Glutamatergic neuron (in vitro differentiated cells): ENCODE measurements around the gene KRT72. TPM values are rescaled to one million over a fixed set of nuclear protein-coding genes. Genes with fewer than 3 reads are reported as not detected.

Experiments used
- DNase-seq: peaks from one replicate; pipeline ENCODE4 v3.0.0; 2022
- H3K27ac Mint-ChIP-seq: one replicate; pipeline ENCODE4 v1.8.0; 2020; ENCODE audit warnings: mild to moderate bottlenecking, mixed read lengths, inconsistent platforms; ENCODE audit not compliant: unreplicated experiment
- H3K27me3 Mint-ChIP-seq: one replicate; pipeline ENCODE4 v1.8.0; 2020; ENCODE audit warnings: mild to moderate bottlenecking, moderate library complexity, mixed read lengths, inconsistent platforms; ENCODE audit not compliant: unreplicated experiment
- H3K36me3 Mint-ChIP-seq: one replicate; pipeline ENCODE4 v1.8.0; 2020; ENCODE audit warnings: mild to moderate bottlenecking, mixed read lengths, inconsistent platforms; ENCODE audit not compliant: unreplicated experiment
- H3K4me1 Mint-ChIP-seq: one replicate; pipeline ENCODE4 v1.8.0; 2020; ENCODE audit warnings: mild to moderate bottlenecking, low read depth, mixed read lengths, inconsistent platforms; ENCODE audit not compliant: unreplicated experiment
- H3K4me3 Mint-ChIP-seq: one replicate; pipeline ENCODE4 v1.8.0; 2020; ENCODE audit warnings: mild to moderate bottlenecking, mixed read lengths, inconsistent platforms; ENCODE audit not compliant: unreplicated experiment
- H3K9me3 Mint-ChIP-seq: one replicate; pipeline ENCODE4 v1.8.0; 2020; ENCODE audit warnings: mild to moderate bottlenecking, moderate library complexity, mixed read lengths, inconsistent platforms; ENCODE audit not compliant: unreplicated experiment
- CTCF ChIP-seq: fragments of 200-600 bp; sonication (generic); IDR thresholded peaks from one replicate; pipeline ENCODE4 v1.5.0; 2021; ENCODE audit not compliant: partially characterized antibody, unreplicated experiment
- long read RNA-seq: library from polyadenylated mRNA; unstranded; transcript quantifications from one replicate; pipeline ENCODE4 v2.0.0, GENCODE V29; 2020; ENCODE audit not compliant: unreplicated experiment
- total RNA-seq: library from RNA; stranded (reverse); fragmentation: NEBNext Ultra II Directional; extraction: Animal tissue kit (Norgen Biotek cat#: 25700); gene quantifications from one replicate; pipeline ENCODE4 v1.2.1, GENCODE V29; 2021; ENCODE audit not compliant: unreplicated experiment

The KRT72 gene
- total RNA-seq, result not detected
- long read RNA-seq, result 0 reads

DNA sequence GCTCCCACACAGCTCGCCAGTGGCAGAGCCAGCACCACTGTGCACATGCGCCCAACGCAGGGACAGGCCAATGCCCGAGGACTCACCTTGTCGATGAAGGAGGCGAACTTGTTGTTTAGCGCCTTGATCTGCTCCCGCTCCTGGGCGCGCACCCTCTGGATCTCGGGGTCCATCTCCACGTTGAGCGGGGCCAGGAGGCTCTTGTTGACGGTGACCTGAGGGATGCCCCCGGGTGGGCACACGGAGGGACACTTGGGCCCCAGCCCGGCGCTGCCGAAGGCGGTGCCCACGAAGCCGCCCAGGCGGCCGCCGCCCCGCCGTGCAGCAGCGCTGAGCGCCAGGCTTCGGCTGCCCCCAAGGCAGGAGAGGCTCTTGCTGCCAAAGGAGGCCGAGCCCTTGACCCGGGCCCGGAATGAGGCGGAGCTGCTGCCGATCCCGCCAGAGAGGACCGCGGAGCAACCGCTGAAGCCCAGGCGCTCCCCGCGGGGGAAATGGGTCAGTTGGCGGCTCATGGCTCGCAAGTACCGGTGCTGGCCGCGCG, at the start of gene KRT72:
Gene KRT72 (minus strand): TSS at position 523 of the 541 bp plus-strand sequence. CDS start 11 bp downstream, at position 512.
- Mint-ChIP-seq H3K9me3 (peaks cover 3% of the 10 kb centered on the region), H3K27ac (no peak within 1 kb of the TSS), H3K36me3 (peaks cover 8% of the 10 kb centered on the region), H3K4me3 (no peak within 1 kb of the TSS), H3K4me1 (no peaks in the 10 kb centered on the region), H3K27me3 (peaks cover 10% of the 10 kb centered on the region)
- no peak for DNase-seq
- TF ChIP-seq CTCF, result no peak

DNA sequence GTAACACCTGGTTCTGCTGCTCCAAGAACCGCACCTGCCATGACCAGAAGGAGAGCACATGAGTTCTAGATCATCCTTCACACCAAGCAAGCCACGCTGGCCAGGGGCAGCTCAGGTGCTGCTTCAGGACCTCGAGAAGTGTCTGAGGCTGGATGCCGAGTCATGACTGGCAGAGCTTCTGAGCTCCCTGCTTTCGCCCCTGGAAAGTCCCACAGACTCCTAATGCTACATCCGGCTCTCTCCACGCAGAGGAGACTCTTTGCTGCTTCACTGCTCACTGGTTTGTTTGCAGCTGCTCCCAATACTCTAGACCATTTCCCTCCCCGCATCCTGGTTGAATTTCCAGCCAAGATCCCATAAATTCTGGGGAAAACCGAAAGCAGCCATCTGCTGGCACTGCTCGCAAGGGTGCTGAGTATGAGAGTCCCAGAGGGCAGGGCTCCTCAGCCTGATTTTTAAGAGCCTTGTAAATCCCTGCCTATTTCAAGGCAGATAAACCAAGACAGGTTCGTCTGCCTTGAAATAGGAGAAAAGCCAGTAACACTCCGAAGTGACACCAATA, 49.3 kb upstream of the KRT72 start:
- Mint-ChIP-seq H3K4me3 (no peak overlapping the region), H3K36me3 (no peaks in the 10 kb centered on the region), H3K9me3 (no peaks in the 10 kb centered on the region), H3K4me1 (no peaks in the 10 kb centered on the region), H3K27ac (no peak overlapping the region), H3K27me3 (peaks cover 2% of the 10 kb centered on the region)
- no peak for TF ChIP-seq CTCF
- no peak for DNase-seq

DNA sequence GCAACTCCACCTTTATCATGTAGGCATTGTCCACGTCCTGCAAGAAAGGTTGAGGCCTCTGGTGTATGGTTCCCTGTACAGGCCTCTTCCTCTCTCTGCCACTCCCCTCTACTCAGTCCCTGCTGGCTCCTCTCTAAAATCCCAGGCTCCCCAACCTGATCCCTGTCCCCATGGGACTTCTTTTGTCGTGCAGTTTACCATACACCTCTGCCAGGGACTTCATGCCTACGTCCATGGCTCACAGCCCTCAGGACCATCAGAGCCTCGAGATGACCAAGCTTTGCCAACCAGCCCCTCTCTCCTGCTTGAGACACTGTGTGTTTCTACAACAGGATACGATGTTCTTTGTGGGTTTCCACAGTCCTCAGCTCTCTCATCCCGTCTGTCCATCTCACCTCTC, 47.8 kb upstream of the KRT72 start:
- Mint-ChIP-seq H3K36me3 (no peaks in the 10 kb centered on the region), H3K27ac (no peak overlapping the region), H3K9me3 (peaks cover 3% of the 10 kb centered on the region), H3K4me3 (no peak overlapping the region), H3K27me3 (no peaks in the 10 kb centered on the region), H3K4me1 (no peaks in the 10 kb centered on the region)
- no peak for TF ChIP-seq CTCF
- no peak for DNase-seq

DNA sequence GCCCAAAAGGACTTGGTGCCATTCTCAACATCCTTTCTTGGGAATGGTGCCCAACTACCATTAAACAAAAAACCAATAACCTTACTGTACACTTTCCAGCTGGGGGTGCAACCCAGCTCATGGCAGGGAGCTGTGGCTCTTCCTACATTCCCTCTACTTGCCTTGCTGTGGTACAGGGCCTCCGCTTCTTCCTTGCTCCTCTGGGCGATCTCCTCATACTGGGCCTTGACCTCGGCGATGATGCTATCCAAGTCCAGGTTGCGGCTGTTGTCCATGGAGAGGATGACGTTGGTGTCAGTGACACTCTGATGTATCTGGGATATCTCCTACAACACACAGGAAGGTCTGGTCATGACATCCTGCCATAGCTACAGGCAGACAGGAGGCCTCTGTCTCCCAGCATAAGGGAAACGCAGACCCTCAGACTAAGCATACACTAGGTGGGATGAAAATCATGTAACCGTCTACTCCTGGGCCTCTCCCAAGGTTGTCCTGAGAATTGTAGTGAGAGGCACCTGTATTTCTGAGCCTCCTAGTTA, 46.8 kb upstream of the KRT72 start:
- peaks cover 6% of the 10 kb centered on the region for H3K9me3 Mint-ChIP-seq
- no peak overlapping the region for H3K4me3 Mint-ChIP-seq
- no peaks in the 10 kb centered on the region for H3K27me3 Mint-ChIP-seq
- no peak for DNase-seq
- no peak for TF ChIP-seq CTCF
- H3K4me1 Mint-ChIP-seq, result no peaks in the 10 kb centered on the region
- H3K27ac Mint-ChIP-seq, result no peak overlapping the region
- no peaks in the 10 kb centered on the region for H3K36me3 Mint-ChIP-seq

GRCh38 chr12:52647601-52648000, 46.3 kb upstream of the KRT72 start:
- H3K27me3 Mint-ChIP-seq, result no peaks in the 10 kb centered on the region
- DNase-seq, result no peak

More at GRCh38 chr12:52647601-52648000, 46.3 kb upstream of the KRT72 start:
- Mint-ChIP-seq H3K9me3 (peaks cover 7% of the 10 kb centered on the region), H3K27ac (no peak overlapping the region), H3K4me1 (no peaks in the 10 kb centered on the region), H3K36me3 (no peaks in the 10 kb centered on the region), H3K4me3 (no peak overlapping the region)
- TF ChIP-seq CTCF, result no peak
